GM19035 (cell line): ENCODE data around the gene PCDH9.

ENCODE experiments used
- ATAC-seq: cut with Tn5 transposase; IDR thresholded peaks from one replicate; pipeline ENCODE4 v1.9.1; 2021; ENCODE audit not compliant: unreplicated experiment

Gene PCDH9

DNA sequence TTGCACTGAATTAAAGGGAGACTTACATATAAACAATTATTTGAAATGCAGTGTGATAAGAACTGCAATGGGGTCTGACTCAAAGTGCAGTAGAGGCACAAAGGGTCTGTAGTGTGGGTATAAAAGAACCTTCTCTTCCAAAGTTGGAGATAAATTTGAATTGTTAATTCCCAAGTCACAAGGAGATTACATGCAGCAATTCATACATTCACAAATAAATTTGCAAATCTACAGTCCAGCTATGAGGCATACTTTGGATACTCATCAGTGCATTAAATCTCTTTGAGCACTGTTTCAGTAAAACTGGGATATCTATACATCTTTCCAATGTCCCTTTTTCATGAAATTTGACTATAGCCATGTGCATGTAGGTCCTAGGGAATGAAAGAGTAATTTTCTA is 799.4 kb downstream of the PCDH9 start:
- ATAC-seq, result no peak

DNA sequence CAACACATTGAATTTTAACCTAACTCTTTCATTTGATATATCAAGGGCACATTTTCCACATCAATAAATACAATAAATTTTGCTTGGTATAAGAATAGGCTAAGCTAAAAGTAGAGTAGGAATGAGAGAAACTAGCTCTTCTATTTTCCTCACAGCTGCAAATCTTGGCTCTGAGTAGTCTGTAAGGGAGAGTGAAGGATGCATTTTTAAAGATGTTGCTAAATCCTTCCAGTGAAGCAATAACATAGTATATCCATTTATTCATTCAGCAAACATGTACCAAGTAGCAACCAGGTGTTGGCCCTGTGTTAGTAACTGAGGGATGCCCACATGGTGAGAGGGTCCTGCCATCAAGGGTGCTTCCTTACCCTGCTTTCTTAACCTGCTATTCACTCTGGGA is 799.9 kb downstream of the PCDH9 start:
- no peak for ATAC-seq

DNA sequence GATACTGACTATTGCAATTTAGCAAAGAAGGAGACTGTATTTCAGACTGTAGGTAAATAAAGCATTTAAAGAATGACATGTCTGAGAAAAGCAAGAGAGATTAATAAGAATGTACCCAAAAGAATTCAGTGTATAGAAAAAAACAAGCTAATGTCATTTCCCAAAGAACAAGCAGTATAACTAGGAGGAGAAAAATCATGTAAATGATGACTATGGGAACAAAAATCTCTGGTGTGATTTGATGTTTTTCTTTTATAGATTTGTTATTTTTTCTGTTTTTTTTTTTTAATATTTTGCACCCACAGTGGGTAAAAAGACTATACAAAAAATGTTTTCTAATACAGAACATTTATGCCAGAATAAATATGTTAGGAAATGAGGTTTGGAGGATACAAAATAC is 801.0 kb downstream of the PCDH9 start:
- ATAC-seq, result no peak

DNA sequence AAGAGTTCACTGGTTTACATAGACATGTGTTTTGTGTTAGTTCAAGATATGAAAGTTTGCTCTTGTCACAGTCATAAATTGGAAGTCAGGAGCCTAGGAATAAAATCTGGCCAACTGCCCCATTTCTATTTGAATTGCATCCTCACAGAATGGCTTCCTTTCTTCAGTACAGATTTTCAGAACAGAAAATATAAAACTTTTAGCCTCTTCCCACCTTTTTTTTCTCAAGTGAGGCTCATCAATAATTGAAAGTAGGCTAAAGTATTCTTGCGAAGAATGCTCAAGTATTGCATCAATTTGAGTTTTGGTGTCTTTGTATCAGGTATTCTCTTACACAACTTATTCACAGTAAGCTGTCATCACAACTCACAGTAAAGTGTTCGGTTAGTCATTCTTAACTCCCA is 802.7 kb downstream of the PCDH9 start:
- no peak for ATAC-seq

DNA sequence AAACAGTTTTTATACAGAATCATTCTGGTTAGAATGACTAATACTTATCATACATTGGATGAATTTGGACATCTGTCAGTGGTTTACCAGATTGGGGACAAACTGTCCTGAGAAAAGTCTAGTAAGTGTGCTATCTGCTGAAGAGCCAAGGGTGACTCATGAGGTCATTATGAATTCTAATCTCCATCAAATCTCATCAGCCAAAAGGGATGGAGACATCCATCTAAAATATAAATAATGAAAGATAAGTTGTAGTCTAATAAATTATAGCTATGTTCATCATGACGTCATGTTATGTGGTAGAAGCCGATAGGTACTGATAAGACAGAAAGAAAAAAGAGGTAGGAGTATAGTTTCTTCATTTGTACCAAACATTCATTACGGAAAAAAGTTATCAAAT is 804.4 kb downstream of the PCDH9 start:
- no peak for ATAC-seq

DNA sequence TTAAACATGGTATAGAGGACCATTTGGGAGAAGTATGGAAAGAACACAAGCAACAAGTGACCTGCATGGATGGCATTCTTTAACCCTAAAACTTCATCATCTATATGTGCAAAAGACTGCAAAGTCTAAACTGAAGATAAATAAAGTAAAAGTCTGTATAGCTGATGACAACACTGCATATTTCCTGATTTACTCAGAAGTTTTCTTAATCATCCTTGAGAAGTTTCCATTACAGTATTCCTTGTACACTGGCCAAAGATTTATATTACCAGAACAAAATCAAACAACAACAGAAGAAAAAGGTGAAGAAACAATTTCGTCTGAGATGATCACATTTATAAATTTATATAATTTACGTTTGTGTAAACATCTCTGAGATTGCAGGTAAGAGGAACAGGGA is 805.7 kb downstream of the PCDH9 start:
- no peak for ATAC-seq

DNA sequence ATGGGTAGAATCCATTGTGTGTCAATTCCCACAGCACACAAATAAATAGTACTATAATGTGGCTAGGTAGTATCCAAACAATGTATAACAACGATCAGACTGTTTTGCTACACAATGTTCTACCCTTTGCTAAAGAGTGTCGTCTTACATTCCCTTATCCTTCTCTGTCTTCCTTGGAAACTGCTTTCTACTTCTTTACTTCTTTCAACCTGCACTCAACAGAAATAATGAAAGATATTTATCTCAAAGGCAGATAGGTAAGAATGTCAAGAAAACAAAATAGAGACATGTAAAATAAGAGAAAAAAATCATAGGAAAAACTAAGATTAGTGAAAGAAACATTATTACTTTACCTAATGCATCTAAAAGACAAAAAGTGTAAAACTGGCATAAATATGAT is 814.7 kb downstream of the PCDH9 start:
- no peak for ATAC-seq

DNA sequence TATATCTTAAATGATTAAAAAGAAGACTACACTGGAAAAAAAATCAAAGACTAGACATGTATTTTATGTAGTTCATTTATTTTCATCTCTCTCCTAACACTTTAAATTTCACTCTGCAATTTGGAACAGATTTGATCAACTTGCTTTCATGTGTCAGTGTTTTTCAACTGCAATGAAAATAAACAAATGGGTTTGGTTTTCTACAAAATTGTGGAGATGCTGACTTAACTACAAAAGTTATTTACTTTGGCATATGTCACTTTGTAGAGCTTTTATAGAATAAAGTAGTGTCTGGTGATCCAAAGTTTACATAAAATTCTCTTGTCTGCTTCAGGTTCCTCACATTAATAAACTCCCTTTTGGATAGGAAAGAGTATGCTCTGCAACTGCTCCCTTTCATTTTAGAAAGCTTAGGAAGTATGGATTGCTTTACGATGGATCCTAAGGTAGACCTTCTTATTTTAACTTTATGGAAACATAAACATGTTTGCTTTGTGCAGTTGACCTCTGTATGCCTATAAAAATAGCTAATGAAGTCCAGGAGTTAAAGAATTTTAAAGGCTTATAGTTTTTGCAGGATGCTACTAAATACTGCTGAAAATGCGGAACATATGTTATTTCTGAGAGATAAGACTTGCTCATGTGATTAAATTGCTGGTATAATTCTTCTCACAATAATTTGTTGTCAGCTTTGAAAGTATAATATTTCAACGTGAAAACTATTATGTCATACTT is 815.9 kb downstream of the PCDH9 start:
- no peak for ATAC-seq

DNA sequence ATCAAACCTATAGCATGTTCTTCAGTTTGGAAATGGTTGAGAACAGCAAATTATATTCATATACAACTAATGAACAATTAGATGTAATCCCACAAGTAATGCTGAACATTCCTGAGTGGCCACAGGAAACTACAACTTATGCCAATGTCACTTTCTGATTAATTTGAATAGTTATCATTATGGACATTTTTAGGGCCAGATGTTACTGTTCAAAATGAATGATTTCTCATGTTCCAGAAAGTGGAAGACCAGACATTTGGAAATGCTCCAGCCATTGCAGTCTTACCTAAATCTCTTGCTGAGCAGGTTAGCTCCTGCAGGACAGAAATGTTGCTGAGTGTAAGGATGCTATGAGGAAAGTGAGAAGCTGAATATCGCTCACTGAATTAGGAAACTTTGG is 819.8 kb downstream of the PCDH9 start:
- no peak for ATAC-seq

DNA sequence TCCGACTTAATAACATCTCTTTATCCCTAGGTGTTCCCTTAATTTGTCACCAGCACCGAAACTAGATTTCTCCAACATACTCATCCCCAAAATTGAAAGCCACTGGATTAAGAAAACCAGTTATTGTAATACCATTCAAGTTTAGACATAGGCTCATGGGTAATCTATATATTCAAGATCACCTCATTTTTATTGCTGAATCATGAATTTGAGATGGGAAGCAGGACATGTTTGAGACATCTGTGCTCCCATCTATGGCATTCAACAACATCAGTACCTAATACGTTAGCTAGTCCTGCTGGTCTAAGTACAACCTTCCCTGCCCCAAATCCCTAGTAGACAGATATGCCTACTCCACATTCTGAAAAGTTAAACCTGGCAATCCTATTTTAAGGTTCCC is 820.6 kb downstream of the PCDH9 start:
- no peak for ATAC-seq

DNA sequence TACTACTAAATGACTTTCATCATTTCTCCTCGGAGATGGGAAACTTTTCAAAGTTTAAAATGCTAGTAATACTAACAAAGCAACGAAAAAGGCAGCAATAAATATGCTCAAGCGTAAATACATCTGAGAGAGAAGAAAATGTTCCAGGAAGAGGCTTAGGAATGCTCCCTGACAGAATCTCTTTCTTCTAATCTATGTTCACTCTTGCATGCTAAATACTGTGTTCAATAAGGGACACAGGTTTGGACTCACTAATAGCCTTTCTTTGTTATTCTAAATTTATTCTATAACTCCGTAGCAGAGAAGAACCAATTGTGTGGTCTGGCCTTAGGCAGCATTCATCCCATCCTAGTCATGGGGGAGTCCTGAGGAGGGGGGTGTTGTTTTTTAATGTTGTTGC is 823.0 kb downstream of the PCDH9 start:
- ATAC-seq, result no peak

DNA sequence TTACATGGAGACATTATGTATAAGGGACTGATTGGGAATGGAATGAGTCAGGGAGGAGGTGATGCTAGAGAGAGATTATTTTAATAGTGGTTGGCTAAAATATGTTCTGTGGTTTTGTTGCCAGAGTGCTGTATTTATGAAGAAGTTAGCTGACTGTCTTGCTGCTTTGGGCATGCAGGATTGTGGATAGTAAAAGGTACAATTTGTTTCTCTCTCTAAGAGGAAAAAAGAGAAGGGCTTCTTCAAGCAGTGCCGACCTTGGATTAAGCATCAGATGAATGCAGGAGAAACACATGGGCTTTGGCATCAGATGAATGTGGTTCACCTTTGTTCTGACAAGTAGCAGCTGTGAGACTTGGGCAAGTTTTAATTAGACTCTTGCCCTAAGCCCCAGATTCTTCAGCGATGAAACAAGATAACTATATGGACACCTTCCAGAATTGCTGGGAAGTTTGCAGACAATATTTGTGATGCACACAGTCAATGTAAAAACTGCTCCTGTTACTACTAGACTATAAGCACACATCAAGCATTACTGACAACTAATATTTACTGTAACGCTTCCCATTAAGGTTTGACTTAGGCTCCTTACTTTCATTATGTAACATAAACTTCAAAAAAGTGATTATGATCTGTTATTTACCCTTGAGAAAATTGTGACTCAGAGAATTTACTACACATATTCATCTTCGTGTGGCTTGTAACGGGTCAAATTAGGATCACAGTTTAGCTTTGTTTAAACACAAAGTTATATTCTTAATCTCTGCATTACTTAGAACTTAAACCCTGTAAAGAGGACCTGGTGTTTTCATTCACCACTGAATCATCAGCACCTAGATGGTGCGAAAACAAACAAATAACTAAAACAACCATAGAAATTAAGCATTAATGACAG is 824.0 kb downstream of the PCDH9 start:
- ATAC-seq, result no peak

DNA sequence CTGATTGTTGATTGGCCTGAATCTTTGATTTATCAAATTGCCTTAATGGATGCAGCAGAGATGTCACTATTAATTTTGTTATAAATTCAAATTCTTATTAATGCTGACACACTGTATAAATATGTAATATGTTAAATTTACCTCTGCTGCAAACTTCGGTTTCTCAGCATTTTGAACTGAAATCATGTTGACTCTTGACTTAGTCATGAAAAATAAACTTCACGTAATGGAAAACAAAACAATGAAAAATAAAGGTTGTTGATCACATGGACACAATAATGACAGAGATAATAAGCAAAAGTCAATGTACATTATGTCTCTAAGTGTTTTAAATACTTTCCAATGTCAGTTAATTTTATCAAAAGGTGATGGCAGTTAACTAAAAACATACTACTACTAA is 827.6 kb downstream of the PCDH9 start:
- no peak for ATAC-seq

DNA sequence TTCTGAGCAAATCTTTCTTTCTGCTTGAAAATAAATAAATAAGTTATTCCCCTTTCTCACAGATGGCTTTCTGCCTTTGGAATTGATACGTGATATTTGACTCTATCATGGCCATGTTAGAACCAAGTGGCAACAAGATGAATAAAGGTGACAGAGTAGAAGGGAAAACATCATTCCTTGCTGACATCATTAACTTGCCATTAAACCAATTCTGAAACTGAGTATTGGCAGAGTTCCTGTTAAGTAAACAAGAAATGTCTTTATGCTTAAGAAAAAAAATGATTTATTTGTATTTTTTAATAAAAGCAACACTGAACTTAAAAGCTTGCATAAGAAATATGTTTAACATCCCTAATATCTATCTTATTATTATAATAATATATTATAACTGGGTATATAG is 828.1 kb downstream of the PCDH9 start:
- no peak for ATAC-seq

DNA sequence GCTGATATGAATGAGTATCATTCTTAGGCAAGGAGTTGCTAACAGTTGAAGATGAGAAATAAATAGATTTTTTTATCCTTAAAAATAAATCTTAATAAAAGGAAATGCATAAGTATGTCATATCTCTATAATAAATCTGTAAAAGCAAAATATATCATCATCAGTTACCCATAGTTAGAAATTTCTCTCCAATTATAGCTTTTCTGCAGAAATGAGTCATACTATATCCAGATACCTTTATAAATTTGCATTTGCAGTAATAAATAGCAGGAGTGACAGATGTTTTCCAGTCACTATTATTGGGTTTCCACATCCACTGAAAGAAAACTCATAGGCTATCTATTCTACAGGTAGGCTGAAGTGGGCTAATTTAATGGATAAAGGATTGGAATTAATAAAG is 829.8 kb downstream of the PCDH9 start:
- no peak for ATAC-seq

DNA sequence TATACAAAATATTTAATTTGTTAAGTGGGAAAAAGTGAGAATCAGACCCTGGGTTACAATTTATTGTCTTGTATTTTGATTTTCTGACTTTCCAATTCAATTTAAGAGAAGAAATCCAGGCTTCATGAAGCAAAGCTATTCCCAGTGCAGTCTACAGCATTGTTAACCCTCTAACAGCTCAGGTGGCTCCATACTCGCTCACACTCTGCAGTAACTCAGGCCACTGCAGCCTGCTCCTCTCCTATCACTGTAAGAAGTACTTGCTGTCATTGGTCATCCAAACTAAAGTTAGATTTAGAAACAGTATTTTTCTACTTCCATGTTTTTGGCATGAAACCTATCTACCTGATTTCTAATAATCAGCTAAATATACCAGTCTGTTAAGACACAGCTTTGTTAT is 830.3 kb downstream of the PCDH9 start:
- ATAC-seq, result no peak

DNA sequence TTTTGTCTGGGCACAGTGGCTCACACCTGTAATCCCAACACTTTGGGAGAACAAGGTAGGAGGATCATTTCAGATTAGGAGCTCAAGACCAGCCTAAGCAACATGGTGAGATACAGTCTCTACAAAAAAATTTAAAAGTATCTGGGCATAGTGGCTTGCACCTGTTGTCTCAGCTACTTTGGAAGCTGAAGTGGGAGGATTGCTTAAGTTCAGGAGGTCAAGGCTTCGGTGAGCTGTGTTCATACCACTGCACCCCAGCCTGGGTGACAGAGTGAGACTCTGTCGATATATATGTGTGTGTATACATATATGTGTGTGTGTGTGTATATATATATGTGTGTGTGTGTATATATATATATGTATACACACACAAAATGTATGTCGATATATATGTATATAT is 833.0 kb downstream of the PCDH9 start:
- no peak for ATAC-seq

DNA sequence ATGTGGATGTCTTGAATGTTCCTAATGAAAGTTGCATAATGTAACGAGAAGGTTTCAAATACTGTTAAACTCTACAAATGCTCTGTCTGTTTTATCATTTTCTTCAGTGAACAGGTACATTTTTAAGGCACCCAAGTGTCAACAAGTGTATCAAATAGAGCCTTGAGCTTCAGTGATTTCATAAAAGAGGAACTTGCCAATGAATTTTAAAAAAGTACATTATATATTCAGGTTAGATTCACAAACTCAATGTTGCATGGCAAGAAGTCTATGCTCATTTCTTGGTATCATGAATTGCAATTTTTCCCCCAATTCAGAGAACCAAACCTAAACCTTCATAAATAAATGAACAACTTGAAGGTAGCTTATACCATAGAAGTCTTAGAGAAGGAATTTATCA is 838.8 kb downstream of the PCDH9 start:
- no peak for ATAC-seq

DNA sequence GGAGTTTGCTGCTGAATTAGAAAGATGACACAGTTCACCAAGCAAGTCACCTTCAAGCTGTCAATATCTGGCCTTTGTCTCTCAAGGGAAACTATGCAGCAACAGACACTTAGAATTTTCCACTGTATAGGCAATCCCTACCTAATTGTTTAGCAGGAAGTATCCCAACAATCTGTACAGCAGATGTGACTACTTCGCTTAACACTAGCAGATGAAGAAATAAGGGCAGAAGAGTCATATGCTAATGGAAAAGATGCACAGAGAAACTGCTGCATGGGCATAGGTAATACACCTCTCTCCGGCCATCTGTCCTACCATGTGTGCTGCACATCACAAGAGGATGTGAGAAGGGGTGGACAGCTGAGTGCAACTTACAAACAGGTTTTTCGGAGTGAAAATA is 851.2 kb downstream of the PCDH9 start:
- no peak for ATAC-seq

DNA sequence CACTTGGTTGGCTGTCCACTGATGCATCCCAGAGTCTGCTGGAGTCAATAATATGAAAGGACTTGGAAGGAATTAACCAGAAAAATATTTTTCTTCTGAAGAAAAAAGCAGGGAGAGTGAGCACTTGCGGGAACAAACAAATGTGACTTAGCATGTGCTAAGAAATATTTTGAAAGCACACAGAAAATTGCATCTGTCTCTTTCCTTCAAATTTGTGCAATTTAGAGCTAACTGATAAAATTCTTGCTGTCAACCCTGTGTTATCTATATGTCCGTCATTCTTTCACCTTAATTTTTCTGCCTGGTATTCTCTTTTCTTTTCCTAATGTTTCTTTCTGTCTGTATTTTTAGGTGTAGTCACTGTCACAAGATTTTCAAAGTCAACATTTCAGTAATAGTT is 852.6 kb downstream of the PCDH9 start:
- ATAC-seq, result no peak

DNA sequence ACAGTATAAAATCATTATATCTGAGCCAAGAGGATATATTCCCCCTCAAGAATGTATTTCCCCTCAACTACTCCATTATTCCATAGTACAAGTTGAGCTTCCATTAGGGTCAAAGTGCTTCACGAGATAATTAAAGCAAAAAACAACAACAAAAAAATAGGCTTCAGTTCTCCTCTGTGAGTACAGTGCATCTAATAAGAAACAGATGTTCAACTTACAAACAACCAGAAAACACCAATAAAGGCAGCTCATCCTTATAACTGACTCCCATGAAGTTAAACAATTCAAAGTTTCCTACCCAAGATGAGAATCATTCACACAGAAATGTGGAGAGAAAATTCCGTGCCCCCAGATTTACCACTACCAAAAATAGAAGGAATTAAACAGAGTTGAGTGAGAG is 854.4 kb downstream of the PCDH9 start:
- no peak for ATAC-seq

DNA sequence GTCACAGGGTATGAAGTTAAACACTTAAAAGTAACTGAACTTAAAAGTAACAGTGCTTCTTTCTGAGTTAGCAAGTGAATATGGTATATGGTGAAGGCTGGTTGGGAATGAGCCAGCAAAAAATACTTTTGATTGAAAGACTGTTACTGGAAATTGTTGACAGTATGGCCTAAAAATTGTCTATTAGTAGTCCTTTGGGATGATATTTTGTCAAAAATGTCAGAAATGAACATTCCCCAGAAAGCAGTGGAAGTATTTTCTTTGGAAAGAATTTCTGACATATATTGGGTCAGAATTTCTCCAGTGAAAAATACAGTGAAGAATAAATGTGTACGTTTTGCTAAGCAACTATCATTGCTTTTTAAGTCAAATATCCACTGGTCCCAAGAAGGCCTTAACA is 860.5 kb downstream of the PCDH9 start:
- no peak for ATAC-seq

DNA sequence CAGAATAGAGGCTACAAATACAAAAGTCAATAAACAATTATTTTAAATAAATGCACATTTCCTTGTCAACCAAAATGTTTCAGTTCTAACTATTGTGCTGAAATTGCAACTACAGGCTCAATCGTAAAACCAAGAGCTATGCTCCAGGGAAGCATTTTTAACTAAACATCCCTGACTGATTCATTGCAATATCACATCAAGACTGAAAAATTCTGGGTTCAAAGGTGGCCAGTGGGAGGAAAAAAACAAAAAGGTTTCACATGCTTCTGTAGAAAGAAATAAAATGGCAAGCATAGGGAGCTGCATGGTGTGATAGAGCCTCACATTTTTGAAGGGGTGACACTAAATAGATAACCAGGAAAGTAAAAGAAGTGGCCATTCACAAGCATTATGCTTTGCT is 862.8 kb downstream of the PCDH9 start:
- ATAC-seq, result no peak
